ENCODE measurements around the gene PRKCE.
"Not testable (repeated sequence)": the region's sequence is repeated elsewhere in the genome, so short reads cannot be mapped to it uniquely, and the experiment has no call there.

The PRKCE gene

DNA sequence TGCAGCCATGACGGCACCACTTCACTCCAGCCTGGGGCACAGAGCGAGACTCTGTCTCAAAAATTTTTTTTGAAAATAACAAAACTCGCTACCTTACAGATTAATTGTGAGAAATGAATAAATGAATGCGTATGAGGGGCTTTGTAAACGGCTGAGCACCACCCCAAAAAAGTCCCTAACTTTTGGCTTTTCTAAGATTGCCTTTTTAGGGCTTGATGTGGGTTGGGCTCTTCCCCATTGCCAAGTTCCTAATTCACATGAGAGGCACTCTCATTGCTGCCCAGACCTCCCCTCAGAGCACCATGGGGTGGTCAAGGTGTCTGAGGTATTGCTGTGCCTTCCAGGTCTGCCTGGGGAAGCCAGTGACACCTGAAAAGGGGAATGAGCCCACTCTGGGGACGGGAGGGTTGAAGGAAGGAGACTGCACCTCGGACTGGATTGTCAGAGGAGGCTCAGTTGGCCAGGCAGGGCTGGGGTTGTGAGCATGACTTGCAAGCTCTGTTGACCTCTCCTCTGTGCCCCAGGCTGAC is 186.4 kb downstream of the PRKCE start:
- no peak for DNase-seq (ENCODE audit: low spot score)

DNA sequence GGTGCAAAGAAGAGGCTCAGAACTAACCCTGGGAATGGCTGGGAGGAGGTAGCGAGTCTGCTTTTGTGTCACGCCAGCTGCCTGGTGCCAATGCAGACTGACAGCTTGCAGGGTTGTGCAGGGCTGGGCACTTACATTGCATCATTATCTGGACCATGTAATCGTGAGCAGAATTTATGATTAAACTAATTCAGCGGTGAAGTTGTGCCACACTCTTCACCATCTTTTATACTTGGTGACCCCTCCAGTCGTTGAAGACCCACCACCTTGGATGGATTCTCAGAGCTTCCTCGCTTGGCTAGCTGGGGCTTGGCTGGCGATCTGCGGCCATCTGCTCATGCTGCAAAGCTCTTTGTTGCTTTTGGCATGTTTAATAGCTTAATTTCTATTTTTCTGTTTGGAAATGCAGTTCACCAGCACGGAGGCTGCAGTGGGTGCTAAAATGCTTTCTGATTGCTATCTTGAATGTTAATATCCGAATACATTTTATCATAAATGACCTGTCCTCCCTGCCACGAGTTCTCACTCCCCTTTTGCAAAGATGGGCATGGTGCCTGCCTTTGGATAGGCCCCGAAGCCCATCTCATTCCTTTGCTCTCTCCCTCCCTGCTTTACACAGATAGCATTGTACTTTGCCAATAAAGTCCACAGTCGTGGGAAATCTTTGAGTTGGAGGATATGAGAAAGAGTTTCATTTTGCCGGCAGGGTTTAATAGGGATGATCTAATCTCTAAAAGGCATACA is 188.2 kb downstream of the PRKCE start:
- no peak for DNase-seq (ENCODE audit: low spot score)

DNA sequence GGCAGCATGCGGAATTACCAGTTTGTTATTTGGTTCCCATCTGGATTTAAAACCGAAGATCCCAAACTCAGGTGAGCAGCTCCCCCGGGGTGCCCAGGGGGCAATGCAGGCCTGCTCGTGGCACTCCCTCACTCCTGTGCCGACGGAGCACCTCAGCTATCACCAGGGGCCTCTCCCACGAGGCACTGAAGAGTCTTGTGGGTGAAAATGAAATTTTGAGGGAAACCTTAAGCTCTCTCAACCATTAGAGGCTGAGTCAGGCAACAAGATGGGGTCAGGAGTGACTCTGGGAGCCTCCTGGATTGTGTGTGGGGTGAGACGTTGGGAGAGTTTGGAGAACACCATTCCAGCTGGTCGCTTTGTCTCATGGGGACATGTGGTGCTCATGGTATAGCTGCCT is 189.0 kb downstream of the PRKCE start:
- no peak for DNase-seq (ENCODE audit: low spot score)

DNA sequence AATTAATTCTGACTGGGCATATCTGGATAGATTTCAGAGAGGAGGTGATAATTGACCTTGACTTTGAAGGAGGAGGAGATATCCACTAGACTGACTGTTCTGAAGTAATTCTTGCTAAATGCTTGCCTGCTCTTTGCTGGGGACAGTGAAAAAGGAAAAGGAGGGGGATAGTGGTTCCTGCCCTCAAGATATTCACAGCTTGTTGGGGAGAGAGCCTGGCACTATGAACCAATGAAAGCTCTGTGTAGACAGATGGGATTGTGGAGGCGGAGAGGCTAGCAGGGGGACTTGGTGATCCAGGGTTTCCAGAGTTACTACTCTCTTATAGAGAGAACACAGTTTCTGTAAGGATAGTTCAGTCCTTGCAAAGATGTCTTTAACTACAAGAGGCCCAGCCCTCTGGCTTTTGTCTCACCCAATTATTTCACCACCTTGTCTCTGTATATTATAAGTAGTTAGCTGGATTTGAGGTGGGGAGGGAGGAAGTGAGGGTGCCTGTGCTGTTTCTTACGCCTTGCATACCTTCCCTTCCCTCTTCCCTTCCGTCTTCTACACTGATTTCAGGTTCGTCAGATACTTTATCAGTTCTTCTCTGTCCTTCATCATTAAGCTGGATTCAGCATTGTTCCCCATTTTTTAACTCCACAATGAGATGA is 190.4 kb downstream of the PRKCE start:
- DNase-seq (ENCODE audit: low spot score) = no peak

DNA sequence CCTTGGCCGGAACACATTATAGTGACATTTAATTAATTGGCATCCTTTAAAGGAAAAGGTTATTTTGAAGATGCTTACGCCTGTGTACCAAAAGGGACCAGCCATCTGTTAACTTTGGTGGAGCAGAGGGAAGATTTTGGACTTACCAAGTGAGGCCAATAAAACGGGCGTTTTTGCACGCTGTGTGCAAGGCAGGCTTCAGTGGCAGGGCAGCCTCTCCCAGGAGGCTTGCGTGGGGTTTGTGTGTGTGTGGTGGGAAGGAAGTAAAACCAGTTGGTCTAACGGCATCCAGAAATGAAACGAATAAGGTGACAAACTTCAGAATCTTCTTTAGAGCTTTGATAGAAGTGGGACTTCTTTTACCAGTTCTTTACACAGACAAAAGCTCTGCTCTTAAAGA is 191.7 kb downstream of the PRKCE start:
- no peak for DNase-seq (ENCODE audit: low spot score)

DNA sequence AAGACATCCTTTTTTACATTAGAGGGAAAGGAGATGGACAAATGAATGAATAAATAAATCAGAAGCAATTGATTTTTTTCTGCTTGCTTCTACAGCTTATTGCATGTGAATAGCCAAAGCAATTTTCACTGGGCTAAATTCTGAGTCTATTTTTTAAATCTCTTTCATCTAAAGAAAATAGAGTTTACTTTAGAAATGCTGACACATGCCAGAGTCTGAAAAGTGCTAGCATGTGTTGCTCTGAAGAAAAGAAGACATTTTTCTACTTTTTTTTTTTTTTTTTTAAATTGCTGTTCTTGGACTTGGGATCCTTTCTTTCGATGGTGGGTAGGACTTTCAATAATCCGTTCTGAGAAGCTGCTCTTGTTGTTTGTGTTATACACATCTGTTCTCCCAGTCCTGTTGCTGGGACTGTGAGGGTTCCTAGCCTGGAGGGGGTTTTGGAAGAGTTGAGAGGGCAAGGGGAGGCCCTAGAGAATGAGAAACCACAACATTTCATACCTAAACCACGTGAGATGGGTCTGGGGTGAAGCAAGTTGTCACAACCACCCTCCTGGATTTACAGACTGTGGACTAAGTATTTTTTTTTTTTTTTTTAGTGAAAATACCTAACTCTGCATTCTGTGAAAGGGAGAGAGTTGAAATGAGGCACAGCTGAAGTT is 193.5 kb downstream of the PRKCE start:
- DNase-seq (ENCODE audit: low spot score) = no peak

DNA sequence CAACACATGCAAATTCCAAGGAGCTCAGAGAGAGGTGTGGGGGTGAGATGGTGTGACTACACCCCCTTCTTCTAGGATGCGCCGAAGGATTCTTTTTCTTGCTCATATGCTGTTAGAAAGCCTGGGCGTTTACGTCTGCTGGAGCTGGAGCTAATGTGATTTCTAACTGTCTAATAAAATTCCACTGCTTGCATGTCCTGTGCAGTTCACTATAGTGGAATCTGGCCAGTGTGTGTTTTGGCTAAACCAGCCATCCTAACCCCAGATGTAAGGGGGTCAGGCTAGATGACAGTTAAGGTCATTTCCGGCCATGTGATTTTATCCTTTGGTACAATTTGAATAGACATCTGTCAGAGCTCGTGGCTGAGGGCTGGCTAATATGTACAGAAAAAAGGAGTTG is 194.1 kb downstream of the PRKCE start:
- DNase-seq (ENCODE audit: low spot score) = no peak

DNA sequence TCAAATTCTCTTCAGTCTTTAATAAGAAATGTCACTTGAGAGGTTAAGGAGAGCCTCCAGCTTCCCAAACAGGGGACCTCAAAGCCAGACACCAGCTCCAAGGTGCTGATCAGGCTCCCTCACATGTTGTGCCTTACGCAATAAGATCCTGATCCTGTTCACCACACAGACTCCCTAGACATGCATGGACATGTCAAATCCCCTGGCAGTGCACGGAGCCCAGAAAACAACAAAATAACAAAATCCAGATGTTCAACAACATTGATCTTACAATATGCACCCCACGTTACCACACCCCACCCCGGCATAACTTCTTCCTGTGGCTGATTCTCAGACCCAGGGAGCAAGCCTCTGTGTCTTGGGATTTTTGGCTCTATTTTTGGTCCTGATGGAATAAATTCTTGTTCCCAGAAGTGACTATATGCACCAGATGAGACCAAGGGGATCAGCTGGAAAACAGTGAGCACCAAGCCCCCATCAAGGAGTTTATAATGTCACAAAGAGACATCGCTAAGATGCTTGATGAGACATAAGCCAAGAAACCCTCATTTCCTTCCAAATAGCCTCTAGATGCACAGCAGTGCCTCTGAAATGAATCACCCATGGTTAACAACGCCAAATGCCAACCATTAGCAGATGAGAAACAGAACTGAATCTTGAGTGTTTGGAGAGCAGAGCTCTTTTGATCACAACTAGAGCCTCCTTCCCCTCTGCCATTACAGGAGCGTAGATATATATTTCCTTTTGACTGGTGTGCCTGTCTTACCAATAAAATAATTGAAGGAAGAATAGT is 198.2 kb downstream of the PRKCE start:
- DNase-seq (ENCODE audit: low spot score) = peak; percentile 2

DNA sequence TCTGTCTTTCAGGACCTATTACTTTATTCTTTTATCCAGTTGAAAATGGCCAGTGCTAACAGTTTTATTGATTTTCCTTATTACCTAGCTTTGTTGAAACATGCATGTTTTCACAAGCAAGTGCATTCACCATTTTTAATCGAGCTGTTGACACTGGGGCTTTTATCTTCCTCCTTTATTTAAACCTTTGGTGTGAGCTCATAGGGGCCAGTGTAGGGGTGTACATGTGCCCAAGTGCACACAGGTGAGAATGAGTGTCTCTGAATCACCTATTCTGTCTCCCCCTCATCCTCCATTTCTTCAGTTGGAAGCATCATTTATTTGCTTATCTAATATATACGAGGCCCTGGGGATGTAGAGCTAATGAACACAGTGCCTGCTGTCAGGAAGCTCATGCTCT is 199.1 kb downstream of the PRKCE start:
- DNase-seq (ENCODE audit: low spot score) = no peak

DNA sequence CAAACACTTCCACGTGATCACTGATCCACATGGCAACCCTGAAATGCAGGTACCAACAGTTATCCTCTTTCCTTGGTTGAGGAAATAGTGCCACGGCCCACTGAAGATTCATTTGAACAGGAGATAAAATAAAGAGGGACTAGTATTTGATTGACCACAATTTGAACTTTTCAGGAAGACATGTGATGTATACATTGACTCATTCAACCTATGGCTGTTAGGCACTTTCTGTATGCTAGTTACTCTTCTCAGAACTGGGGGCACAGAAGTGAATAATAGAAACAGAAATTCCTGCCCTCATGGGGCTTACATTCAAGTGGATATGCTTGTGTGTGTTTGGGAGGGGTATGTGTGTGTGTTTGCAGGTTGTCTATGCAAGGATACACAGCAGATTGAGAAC is 199.6 kb downstream of the PRKCE start:
- no peak for DNase-seq (ENCODE audit: low spot score)

DNA sequence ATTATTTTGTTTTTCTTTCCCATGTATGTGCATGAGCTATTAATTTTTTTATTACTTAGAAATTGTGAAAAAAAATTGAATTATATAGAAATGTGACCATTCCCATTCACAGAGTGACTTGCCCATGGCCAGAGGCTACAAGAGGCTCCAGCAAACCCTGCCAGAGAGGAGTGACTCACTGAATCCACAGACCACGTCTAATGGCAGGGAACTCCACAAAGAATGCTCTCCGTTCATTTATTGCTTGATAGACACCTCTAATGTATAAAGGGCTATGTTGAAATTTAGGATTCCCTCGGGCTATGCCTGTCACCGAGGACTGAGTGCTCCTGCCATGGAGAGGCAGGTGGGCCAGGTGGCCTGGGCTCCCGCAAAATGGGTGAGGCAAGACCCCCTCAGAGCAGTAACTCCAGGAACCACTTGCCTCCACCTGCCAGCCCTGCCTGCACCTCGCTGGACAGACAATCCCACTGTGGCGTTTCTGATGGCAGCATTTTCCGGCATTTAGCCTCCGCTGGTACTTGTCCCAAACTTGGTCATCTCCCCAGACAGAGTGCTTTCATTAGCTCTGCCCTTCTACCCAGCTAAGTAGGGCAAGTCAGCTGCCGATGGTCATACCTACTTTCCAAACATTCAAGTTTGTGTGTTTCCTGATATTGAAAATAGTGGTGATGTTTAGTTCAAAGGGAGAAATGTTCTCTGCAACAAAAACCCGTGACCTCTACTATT is 200.3 kb downstream of the PRKCE start:
- no peak for DNase-seq (ENCODE audit: low spot score)

DNA sequence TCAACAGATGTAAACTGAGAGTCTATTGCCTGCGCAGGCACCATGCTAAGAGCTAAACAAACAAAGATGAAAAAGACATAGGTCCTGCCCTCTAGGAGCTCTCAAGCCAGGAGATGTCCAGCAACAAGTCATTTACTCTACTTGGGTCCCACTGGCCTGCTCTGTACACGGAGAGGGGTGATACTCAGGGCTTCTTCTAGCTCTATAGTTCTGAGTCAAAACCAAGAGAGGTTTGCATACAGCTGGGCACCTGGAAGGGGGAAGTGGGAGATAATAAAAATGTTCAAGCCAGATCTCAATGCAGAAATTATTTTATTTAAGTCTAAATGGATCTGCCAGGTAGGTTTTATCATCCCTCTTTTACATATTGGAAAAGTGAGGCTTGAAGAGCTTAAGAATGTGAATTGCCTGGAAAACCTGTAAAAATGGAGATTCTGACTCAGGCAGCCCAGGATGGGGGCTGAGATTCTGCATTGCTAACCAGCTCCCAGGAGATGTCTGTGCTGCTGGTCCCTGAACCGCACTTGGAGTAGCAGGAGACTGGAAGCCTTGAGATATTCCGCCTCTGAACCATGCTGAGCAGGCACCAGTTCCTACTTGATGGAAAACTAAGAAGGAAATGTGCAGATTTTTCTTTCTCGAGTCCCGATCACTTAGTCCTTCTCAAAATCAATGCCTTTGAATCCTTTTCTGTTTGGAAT is 201.1 kb downstream of the PRKCE start:
- DNase-seq (ENCODE audit: low spot score) = no peak

DNA sequence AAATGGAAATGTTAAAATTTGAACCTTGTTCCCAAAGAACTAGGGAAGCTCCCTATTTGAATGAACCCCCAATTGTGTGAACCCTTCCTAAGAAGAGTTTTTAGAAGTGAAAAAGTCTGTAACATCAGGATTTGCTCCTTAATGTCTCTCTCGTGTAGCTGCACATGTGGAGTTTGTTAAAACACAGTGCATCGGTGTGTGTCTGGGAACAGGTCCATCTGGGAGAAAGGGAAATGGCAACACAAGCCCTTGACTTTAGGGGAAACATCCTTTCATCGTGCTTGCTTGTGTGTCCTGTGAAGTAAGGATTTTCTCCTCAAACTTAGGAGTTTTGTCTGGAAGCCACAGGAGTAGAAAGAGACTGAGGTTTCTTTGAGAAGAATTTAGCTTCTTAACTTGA is 203.9 kb downstream of the PRKCE start:
- no peak for DNase-seq (ENCODE audit: low spot score)

DNA sequence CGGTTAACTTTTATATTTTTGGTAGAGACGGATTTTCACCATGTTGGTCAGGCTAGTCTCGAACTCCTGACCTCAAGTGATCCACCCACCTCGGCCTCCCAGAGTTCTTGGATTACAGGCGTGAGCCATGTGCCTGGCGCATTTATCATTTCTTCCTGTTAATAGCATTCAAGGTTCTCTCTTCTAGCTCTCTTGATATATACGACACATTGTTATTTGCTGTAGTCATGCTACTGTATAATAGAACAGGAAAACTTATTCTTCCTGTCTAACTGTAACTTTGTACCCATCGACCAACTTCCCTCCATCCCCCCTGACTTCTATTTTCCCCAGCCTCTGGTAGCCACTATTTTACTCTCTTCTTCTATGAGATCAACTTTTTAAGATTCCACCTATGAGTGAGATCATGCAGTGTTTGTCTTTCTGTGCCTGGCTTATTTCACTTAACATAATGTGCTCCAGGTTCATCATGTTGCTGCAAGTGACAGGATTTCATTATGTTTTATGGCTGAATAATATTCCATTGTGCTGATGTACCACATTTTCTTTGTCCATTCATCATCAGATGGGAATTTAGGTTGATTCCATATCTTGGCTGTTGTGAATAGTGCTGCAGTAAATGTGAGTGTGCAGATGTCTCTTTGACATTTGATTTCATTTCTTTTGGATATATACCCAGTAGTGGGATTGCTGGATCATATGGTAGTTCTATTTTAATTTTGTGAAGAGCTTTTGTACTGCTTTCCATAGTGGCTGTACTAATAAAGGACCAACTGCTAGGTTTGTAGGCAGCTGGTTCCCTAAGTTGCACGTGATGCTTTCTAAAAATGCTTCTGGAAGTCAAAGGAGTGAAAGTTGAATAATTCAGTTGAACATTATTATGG is 205.2 kb downstream of the PRKCE start:
- peak; percentile 13 for DNase-seq (ENCODE audit: low spot score)

DNA sequence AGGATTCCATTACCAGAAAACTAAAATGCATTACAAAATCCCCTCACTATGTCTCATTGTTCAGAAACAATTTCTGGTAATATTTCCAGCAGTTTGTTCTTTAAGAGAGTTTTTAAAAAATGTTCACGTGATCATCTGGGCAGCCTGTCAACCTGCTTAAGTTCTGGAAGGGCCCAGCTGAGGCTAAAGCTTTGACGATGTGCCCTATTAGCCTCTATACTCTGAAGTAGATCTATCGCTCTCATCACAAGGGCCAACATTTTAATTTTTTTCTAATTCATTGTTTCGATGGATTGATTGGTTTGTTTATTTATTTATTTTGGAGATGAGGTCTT is 205.8 kb downstream of the PRKCE start:
- DNase-seq (ENCODE audit: low spot score) = no peak

DNA sequence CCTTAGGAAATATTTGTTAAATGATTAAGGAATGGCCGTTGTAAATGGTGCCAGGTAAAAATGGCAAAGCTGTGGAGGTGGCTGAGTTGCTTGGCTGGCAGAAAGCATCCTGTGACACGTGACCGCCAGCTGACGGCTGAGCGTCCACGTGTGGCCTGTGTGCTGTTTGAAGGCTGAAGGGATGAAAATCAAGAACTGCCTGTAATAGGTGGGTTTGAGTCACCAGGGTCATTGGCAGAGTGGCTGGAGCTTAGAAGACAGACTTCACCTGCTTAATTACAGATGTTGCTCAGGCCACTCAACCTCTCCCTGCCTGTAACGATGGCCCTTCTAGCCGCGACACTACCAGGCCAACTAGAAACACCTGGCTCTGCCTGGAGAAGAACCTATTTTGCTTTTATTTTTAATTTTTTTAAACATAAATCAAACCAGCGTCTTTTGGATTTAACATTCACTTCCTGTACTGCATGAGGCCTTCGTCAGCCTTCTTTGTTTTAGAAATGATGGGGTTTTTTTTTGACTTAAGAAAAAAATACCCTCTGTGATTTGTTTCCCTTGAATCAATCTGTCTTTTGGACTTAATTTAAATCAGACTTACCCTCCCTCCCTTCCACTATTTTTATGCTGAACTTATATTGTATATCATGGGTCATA is 206.5 kb downstream of the PRKCE start:
- DNase-seq (ENCODE audit: low spot score) = peak; percentile 5

DNA sequence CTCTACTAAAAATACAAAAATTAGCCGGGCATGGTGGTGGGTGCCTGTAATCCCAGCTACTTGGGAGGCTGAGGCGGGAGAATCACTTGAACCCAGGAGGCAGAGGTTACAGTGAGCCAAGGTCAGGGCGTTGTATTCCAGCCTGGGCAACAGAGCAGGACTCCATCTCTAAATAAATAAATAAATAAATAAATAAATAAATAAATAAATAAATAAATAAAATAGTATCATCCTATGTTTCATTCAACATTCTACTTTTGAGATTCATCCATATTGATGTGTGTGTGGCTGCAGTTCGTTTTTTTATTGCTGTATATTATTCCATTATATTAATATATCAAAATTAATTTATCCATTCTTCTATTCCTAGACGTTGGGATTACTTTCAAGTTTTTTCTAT is 207.4 kb downstream of the PRKCE start:
- DNase-seq (ENCODE audit: low spot score) = not testable (repeated sequence)

DNA sequence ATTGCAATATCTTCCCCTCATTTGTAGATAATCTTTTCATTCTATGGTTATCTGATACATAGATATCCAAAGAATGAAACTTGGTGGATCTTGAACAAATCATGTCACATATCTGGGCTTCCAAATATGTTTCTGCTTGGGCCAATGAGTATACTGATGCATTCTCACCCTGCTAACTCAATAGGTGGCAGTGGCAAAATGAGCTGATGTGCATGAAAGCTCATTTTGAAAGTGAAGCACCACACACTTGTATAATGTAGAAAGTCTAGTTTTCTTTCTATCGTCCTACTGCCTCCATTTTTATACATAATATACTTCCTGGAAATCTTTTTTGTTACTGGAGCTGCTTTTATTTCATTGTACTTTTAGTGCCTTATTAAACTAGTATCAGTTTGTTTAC is 208.2 kb downstream of the PRKCE start:
- DNase-seq (ENCODE audit: low spot score) = no peak

Measured in kidney capillary endothelial cell (primary cell).